ENCODE data around the gene SYCE1L.

- TF ChIP-seq CTCF (IDR thresholded peaks at IDR 0.05), result no peak
- no peak for TF ChIP-seq POLR2A (IDR thresholded peaks at IDR 0.05)
Observed at GRCh38 chr16:77250400-77250799, 51.2 kb downstream of the SYCE1L start.
